ENCODE data around the gene CSNK1A1.
"Not testable (repeated sequence)": the region's sequence is repeated elsewhere in the genome, so short reads cannot be mapped to it uniquely, and the experiment has no call there.

CSNK1A1 gene

DNA sequence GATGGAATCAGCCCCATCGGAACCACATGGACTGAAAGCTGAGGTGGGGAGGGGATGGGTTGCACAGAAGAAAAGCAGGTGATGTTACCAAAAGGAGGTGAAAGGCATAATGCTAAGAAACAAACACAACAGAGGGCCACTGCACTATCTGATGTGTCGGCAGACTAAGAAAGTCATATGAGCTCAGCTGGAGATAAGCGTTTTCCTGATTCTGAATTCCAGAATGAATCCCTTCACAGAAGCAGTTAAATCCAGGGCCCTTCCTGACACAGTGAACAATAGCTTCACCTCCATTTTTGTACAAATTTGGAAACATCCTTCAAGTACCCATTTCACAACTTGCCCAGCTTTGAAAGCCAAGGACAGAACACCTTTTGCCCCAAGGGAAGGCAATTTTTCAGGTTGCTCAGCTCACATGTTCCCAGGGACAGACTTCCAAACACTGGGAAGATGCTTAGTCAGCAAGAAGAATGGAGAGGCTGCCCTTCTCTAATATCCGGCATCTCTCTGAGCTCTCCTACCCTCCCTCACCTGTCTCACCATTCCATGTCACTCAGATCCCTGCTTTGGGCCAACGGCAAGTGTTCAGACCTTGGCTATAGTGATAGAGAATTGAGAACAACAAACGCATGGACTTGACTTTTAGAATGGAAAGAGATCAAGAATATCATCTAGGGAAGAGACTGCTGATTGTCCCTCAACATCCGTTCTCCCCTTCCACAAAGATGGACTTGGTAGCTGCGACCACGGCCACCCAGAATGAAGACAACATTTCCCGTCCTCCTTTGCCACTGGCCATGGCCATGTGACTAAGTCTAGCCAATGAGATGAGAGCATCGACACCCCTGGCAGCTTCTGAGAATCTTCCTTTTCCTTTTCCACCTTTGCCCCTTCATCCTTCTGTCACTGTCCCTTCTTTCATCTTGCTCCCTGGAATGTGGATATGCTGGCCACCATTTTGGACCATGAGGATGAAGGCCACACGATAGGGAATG is 103.6 kb downstream of the CSNK1A1 start:
- DNase-seq (ENCODE audit: extremely low read depth, low read depth), result no peak
- TF ChIP-seq, protein P1, sequence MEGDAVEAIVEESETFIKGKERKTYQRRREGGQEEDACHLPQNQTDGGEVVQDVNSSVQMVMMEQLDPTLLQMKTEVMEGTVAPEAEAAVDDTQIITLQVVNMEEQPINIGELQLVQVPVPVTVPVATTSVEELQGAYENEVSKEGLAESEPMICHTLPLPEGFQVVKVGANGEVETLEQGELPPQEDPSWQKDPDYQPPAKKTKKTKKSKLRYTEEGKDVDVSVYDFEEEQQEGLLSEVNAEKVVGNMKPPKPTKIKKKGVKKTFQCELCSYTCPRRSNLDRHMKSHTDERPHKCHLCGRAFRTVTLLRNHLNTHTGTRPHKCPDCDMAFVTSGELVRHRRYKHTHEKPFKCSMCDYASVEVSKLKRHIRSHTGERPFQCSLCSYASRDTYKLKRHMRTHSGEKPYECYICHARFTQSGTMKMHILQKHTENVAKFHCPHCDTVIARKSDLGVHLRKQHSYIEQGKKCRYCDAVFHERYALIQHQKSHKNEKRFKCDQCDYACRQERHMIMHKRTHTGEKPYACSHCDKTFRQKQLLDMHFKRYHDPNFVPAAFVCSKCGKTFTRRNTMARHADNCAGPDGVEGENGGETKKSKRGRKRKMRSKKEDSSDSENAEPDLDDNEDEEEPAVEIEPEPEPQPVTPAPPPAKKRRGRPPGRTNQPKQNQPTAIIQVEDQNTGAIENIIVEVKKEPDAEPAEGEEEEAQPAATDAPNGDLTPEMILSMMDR (IDR thresholded peaks at IDR 0.05; ENCODE audit: low read depth, low read length), result no peak

DNA sequence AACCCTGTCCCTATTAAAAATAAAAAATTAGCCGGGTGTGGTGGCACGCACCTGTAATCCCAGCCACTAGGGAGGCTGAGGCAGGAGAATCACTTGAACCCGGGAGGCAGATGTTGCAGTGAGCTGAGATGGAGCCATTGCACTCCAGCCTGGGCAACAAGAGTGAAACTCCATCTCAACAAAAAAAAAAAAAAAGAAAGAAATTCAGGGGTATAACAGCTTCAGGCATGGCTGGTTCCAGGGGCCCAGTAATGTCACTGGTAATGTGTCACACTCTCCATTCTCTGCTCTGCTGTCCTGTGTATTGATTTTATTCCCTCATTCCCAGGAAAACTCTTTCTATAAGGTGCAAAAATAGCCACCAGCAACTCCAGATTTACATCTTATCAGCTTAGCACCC is 104.4 kb downstream of the CSNK1A1 start:
- DNase-seq (ENCODE audit: extremely low read depth, low read depth), result not testable (repeated sequence)

DNA sequence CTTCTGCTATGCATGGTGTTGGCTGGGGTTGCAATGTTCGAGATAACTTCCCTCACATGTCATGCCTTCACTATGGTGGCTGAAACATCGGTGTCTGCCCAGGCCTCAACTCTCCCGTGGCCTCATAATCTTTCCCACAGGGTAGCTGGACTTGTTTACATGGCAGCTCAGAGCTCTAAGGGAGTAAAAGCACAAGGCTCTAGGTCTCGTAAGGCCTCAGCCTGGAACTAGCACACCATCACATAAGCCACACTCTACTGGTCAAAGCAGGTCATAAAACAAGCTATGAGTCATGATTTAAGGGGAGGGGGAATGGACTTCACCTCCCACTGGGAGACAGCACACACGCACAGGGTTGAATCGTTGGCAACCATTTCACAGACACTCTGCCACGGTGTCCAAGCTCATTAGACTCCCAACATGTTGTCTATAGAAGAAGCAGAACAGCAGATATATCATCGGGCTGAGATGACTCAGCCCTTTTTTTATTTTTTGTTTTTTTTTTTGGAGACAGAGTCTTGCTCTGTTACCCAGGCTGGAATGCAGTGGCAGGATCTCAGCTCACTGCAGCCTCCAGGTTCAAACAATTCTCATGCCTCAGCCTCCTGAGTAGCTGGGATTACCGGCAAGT is 105.4 kb downstream of the CSNK1A1 start:
- TF ChIP-seq, protein P1 (IDR thresholded peaks at IDR 0.05; ENCODE audit: low read depth, low read length), result no peak; the same call in none of the 2 replicates
- DNase-seq (ENCODE audit: extremely low read depth, low read depth), result peak; percentile 97

DNA sequence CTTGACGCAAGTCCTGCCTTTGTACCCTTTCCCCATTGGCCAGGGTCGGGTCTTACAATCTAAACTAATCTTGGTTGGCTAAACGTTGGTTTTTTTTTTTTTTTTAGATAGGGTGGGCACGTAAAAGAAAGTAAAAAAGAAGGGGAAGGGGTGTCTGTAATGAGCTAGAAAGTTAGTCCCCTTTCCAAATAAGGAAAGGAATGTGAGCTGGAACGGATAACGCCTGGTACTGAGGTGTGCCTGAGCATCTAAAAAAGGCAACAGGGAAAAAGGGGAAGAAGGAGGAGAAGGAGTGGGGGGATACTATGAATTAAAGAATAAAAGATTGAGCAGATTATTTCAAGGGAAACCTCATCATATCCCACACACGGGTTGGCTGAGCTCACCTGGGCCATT is 105.9 kb downstream of the CSNK1A1 start:
- no peak for DNase-seq (ENCODE audit: extremely low read depth, low read depth)
- TF ChIP-seq, protein P1 (IDR thresholded peaks at IDR 0.05; ENCODE audit: low read depth, low read length), result no peak

DNA sequence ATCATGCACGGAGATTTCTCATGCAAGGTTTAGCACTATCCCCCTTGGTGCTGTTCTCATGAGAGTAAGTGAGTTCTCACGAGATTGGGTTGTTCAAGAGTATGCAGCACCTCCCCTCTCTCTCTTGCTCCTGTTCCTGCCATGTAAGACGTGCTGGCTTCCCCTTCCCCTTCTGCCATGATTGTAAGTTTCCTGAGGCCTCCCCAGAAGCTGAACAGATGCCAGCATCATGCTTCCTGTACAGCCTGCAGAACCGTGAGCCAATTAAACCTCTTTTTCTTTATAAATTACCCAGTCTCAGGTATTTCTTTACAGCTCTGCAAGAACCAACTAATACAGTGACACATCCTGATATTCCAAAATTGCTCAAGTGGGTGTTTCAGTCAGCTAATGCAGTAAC is 106.8 kb downstream of the CSNK1A1 start:
- not testable (repeated sequence) for DNase-seq (ENCODE audit: extremely low read depth, low read depth)

DNA sequence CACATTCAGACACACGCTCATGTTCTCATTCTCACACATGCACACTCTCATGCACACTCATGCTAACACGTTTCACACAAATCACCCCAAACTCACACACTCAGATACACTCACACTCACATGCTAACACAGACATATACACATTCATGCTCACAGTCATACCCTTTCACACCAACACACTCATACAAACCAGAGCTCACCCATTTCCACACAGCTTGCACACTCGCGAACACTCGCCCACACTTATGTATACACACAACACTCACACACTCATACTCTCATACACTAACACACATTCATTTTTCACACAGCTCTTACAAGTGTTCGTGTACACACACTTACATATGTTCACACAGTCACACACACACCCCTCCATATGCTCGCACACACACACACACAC is 108.0 kb downstream of the CSNK1A1 start:
- TF ChIP-seq, protein P1 (IDR thresholded peaks at IDR 0.05; ENCODE audit: low read depth, low read length), result no peak
- no peak for DNase-seq (ENCODE audit: extremely low read depth, low read depth)

DNA sequence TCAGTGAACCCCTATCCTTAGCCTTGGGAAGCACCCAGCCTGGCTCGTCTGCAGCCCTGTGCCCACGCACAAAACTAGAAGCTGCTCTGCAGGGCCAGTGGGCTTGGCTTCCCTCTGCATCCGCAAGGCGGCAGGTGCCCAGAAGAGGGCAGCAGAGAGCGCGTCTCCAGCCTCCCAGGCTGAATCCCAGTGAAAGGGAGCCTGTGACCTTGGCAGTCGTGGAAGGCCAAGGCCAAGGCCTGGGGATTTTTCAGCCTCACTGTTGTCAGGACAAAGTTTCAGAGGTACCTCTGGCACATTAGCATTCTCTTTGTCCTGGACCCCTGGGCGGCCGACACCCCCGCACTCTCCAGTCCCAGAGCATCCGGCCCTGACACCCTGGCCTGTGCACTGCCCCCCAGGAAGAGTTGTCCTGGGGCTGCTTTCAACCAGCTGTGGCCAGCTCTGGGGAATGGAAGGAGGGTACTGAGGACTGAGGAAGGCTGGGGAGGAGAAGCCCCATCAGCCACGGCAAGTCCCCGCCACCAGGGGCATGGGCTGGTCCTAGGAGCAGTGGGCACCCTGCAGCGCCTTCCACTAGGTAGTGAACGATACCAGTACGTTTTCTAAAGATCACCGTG is 108.6 kb downstream of the CSNK1A1 start:
- DNase-seq (ENCODE audit: extremely low read depth, low read depth), result no peak
- TF ChIP-seq, protein P1 (IDR thresholded peaks at IDR 0.05; ENCODE audit: low read depth, low read length), result peak; percentile 96
